Heart left ventricle (tissue), 16 donors: Measurements from ENCODE around the gene MIF. TPM values are rescaled to one million over a fixed set of nuclear protein-coding genes. Genes with fewer than 3 reads are reported as not detected.

Experiments used
- ATAC-seq, 4 donors: fragments of 200-7000 bp; cut with Tn5 transposase; one replicate each; pipeline ENCODE4 v1.9.1; 2020 to 2022; ENCODE audit warnings: moderate library complexity in 4 of 4, mild to moderate bottlenecking in 3 of 4, moderate number of reproducible peaks in 1 of 4
- DNase-seq, 5 donors: peaks; one replicate each; pipeline ENCODE4 v3.0.0-alpha.2; 2020
- H3K27ac ChIP-seq, 12 donors: fragments of 200-600 bp; sonication (generic) in 4 of 12; one replicate each; pipeline versions ENCODE4 v1.5.0 to v1.8.0; 2016 to 2022; ENCODE audit warnings: mild to moderate bottlenecking in 2 of 12
- H3K27me3 ChIP-seq, 9 donors: fragments of 200-600 bp; sonication (generic) in 2 of 9; one replicate each; pipeline versions ENCODE4 v1.5.1 to v1.8.0; 2016 to 2022; ENCODE audit warnings: mild to moderate bottlenecking in 3 of 9
- H3K36me3 ChIP-seq, 9 donors: fragments of 200-600 bp; sonication (generic) in 2 of 9; one replicate each; pipeline versions ENCODE4 v1.5.0 to v1.8.0; 2018 to 2022; ENCODE audit warnings: mild to moderate bottlenecking in 2 of 9
- H3K4me1 ChIP-seq, 12 donors: fragments of 200-600 bp; sonication (generic) in 4 of 12; one replicate each; pipeline versions ENCODE4 v1.5.0 to v1.8.0; 2016 to 2022; ENCODE audit warnings: mild to moderate bottlenecking in 3 of 12
- H3K4me3 ChIP-seq, 12 donors: fragments of 200-600 bp; sonication (generic) in 4 of 12; one replicate each; pipeline versions ENCODE4 v1.5.0 to v1.8.0; 2017 to 2022; ENCODE audit warnings: mild to moderate bottlenecking in 9 of 12, moderate library complexity in 4 of 12
- H3K9me3 ChIP-seq, 12 donors: fragments of 200-600 bp; sonication (generic) in 4 of 12; one replicate each; pipeline versions ENCODE4 v1.5.0 to v1.8.0; 2016 to 2022; ENCODE audit warnings: mild to moderate bottlenecking in 1 of 12
- CTCF ChIP-seq, 12 donors: fragments of 200-600 bp; sonication (generic) in 4 of 12; IDR thresholded peaks; one replicate each; pipeline versions ENCODE4 v1.5.0 to v1.8.0; 2018 to 2022; ENCODE audit warnings: antibody characterized with exemption in 12 of 12, mild to moderate bottlenecking in 5 of 12
- POLR2A ChIP-seq, 2 donors: fragments of 450-650 bp; IDR thresholded peaks; one replicate each; pipeline ENCODE4 v1.6.1; 2017; ENCODE audit warnings: antibody characterized with exemption in 2 of 2, mild to moderate bottlenecking in 2 of 2, moderate library complexity in 2 of 2
- WGBS, 4 donors: extraction: QIAGEN DNeasy Blood & Tissue Kit in 2 of 4; methylation state at CpG; one replicate each; pipeline versions ENCODE4 v1.1.5 to v1.1.7; 2013 to 2018; 5-methylcytosine and 5-hydroxymethylcytosine counted together
- intact Hi-C, 10 donors: fragments of 100-400 bp; cut with DNase I; formaldehyde crosslinking; loops; one replicate each; pipeline versions ENCODE4 v1.11.1 to v1.14.2; 2022
- polyA plus RNA-seq, 2 donors: library from polyadenylated mRNA; stranded (reverse); fragments of 200-250 nt; gene quantifications; one replicate each; pipeline ENCODE4 v1.2.3, GENCODE V29; 2013
- total RNA-seq, 9 donors: library from RNA; depleted of rRNA in 2 of 9; stranded (reverse); fragments of >200 nt in 2 of 9; fragmentation: NEBNext Ultra II Directional in 3 of 9; extraction: Animal tissue kit (Norgen Biotek cat#: 25700) in 3 of 9; gene quantifications; one replicate each; pipeline versions ENCODE4 v1.1.0 to v1.2.4, GENCODE V29; 2016 to 2023
- donor health status: ischemic (EF 13 %, LVEDD 7.1; RV severe dilation, severe dysfunction).
- donor health status: healthy with polysubstance abuse.
- donor health status: DM: no; HTN: yes; CAD: no.
- donor health status: DM: no; HTN: no; CAD: no.
- donor health status: ischemic (EF 25% LVEDD 6.9; RV normal size, moderate dysfunction).
- donor health status: ischemic (EF 25% LVEDD 5.7; RV mildly dilated, moderate dysfunction).
- donor health status: healthy.
- donor health status: DM: yes; HTN: yes; CAD: no.
- donor health status: ischemic (EF 35%, LVEDD 5.7; RV mildly dilated, moderate dysfunction).
- donor health status: nonischemic (EF 11% LVEDD 7.7; RV severe dilation, severe dysfunction).
- donor health status: DM: yes; HTN: yes; CAD: no.
- donor health status: PGD.
- donor health status: ischemic (EF 29% LVEDD 5.4; RV normal size, mild dysfunction).
- donor health status: nonischemic (EF 23%, LVEDD 6.1; RV moderate dilation, normal function).

The MIF gene
- total and polyA plus RNA-seq, 11 donors, result 192 to 503 (median 238) TPM

- WGBS, 4 donors, result 56 to 84% (median 70%) methylated on average over 7 of the region's 7 CpGs
- Histone ChIP-seq H3K4me1 (peaks cover 0 to 13% (median 0%) of the 10 kb centered on the region in 12 donors), H3K27ac (peak overlapping the region in 7 of 12 donors; percentile 5 to 46 (median 34)), H3K27me3 (no peaks in the 10 kb centered on the region), H3K9me3 (no peaks in the 10 kb centered on the region), H3K36me3 (peaks cover 0 to 70% (median 36%) of the 10 kb centered on the region in 9 donors), H3K4me3 (no peak overlapping the region)
- DNase-seq (peak in 3 of 5 donors; percentile 53 to 61 (median 55)), ATAC-seq (peak; percentile 86 to 91 (median 88))
- TF ChIP-seq POLR2A (IDR thresholded peaks at IDR 0.05) (no peak), CTCF (IDR thresholded peaks at IDR 0.05) (no peak)
- intact Hi-C loops, result loop anchor here in 1 of 10 donors (5.0 kb wide), 1 partner anchor 194 kb away; no protein-coding TSS in a partner anchor
Observed at GRCh38 chr22:23878219-23878618, 16.0 kb upstream of the MIF start.

DNA sequence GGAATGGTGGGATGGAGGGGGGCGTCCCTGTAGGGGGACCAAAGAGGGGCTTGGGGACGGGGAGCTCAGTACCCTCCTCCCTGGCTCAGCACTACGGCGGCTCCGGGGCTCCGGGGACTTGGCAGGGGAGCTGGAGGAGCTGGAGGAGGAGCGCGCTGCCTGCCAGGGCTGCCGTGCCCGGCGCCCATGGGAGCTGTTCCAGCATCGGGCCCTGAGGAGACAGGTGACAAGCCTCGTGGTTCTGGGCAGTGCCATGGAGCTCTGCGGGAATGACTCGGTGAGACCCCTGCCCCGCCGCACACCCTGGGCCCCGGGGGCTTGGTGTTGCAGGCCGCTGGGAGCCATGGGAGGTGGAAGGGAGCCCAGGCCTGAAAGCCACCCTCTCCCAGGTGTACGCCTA is 11.8 kb upstream of the MIF start:
- Histone ChIP-seq H3K36me3 (peaks cover 0 to 56% (median 33%) of the 10 kb centered on the region in 9 donors), H3K27me3 (no peaks in the 10 kb centered on the region), H3K27ac (no peak overlapping the region), H3K4me1 (peaks cover 0 to 13% (median 0%) of the 10 kb centered on the region in 12 donors), H3K4me3 (no peak overlapping the region), H3K9me3 (no peaks in the 10 kb centered on the region)
- DNase-seq, result no peak
- 82 to 94% (median 90%) methylated on average over 13 to 20 of the region's 20 CpGs for WGBS, 4 donors
- intact Hi-C loops, result no loop called here
- TF ChIP-seq CTCF (IDR thresholded peaks at IDR 0.05) (no peak), POLR2A (IDR thresholded peaks at IDR 0.05) (no peak)
- peak in 2 of 4 donors; percentile 7 to 14 for ATAC-seq

GRCh38 chr22:23883658-23884057 is 10.5 kb upstream of the MIF start:
- H3K27me3 ChIP-seq, result no peaks in the 10 kb centered on the region
- 93 to 97% (median 96%) methylated on average over 8 to 9 of the region's 9 CpGs for WGBS, 4 donors
- H3K27ac ChIP-seq, result no peak overlapping the region
- H3K4me1 ChIP-seq, result peaks cover 0 to 6% (median 0%) of the 10 kb centered on the region in 12 donors
- no peaks in the 10 kb centered on the region for H3K9me3 ChIP-seq
- DNase-seq (no peak), ATAC-seq (no peak)
- H3K4me3 ChIP-seq, result no peak overlapping the region
- peaks cover 0 to 49% (median 24%) of the 10 kb centered on the region in 9 donors for H3K36me3 ChIP-seq
- TF ChIP-seq CTCF (IDR thresholded peaks at IDR 0.05) (no peak), POLR2A (IDR thresholded peaks at IDR 0.05) (no peak)
- intact Hi-C loops, result no loop called here

DNA sequence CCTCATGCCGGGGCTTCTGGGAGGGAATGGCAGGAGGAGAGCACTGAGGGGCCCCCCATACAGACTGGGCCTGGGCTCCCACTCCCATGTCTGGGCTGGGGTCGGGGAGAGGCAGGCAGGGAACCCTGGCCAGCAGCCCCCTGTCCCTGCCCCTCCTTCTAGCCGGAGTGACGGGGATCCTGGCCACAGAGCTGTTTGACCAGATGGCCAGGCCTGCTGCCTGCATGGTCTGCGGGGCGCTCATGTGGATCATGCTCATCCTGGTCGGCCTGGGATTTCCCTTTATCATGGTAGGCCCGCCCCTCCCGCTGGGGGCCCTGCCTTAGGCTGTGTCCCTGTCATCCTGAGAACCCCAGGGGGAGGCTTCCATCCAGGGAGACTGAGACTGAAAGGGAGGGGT is 10.0 kb upstream of the MIF start:
- H3K36me3 ChIP-seq, result peaks cover 0 to 49% (median 24%) of the 10 kb centered on the region in 9 donors
- peak in 1 of 4 donors; percentile 26 for ATAC-seq
- no peak overlapping the region for H3K4me3 ChIP-seq

More for the DNA sequence above, 10.0 kb upstream of the MIF start:
- peaks cover 0 to 9% (median 0%) of the 10 kb centered on the region in 12 donors for H3K4me1 ChIP-seq
- WGBS, 4 donors, result 90 to 100% (median 94%) methylated on average over 1 to 9 of the region's 9 CpGs
- DNase-seq, result no peak
- TF ChIP-seq CTCF (IDR thresholded peaks at IDR 0.05) (no peak), POLR2A (IDR thresholded peaks at IDR 0.05) (no peak)
- intact Hi-C loops, result no loop called here
- no peak overlapping the region for H3K27ac ChIP-seq
- H3K9me3 ChIP-seq, result no peaks in the 10 kb centered on the region
- H3K27me3 ChIP-seq, result no peaks in the 10 kb centered on the region
